Upper lobe of left lung (tissue), 4 donors: ENCODE measurements around the gene MAP3K14.

ENCODE experiments used
- CTCF ChIP-seq, 6 experiments: fragments of 450-650 bp in 4 of 6; fragments of 200-600 bp in 2 of 6; sonication (generic) in 2 of 6; IDR thresholded peaks; one replicate each; pipeline ENCODE4 v1.5.1; 2016 to 2019; ENCODE audit warnings: antibody characterized with exemption in 6 of 6
- POLR2A ChIP-seq, 4 donors: fragments of 450-650 bp; IDR thresholded peaks; one replicate each; pipeline ENCODE4 v1.5.1; 2016 to 2017; ENCODE audit warnings: antibody characterized with exemption in 4 of 4, mild to moderate bottlenecking in 2 of 4
- POLR2AphosphoS5 ChIP-seq, 2 donors: sonication (generic); formaldehyde crosslinking; IDR thresholded peaks; one replicate each; pipeline ENCODE4 v1.5.1; 2017; ENCODE audit warnings: antibody characterized with exemption in 2 of 2

DNA sequence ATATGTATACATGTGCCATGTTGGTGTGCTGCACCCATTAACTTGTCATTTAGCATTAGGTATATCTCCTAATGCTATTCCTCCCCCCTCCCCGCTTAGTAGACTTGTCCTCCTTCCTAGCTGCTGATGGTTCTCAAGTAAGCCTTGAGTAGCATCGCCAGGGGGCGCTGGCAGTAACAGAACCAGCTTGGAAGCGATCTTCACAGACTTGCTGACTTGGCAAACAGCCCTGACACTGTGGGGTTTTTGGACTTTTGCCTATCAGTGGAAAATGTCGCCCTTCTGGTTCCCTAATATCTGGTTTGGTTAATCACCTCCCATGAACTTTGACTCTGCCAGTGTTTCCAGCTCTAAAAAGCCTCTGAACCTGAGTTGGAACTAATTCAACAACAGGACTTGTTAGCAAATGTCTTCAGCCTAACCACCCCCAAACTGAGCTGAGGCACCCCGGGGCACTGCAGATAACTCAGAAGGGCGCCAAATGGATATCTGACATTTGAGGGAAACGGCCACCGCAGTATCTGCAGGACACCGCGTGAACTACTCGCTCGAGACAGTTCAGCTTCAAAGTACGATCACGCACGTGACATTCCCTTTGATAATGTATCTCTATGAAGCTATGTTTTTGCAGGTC is 39.5 kb downstream of the MAP3K14 start:
- TF ChIP-seq CTCF (IDR thresholded peaks at IDR 0.05) (peak; percentile 74 to 93 (median 88)), POLR2AphosphoS5 (IDR thresholded peaks at IDR 0.05) (peak; percentile 12 to 75), POLR2A (IDR thresholded peaks at IDR 0.05) (no peak)
